ENCODE data around the gene SHC2. TPM values are rescaled to one million over a fixed set of nuclear protein-coding genes. Genes with fewer than 3 reads are reported as not detected.

SHC2 gene
- total RNA-seq, 1 experiment from 2014 or later: 6.7 TPM

GRCh38 chr19:391726-392374 is 69.0 kb downstream of the SHC2 start:
- in situ Hi-C loops (cut with HindIII; ENCODE audit: low pct_unique_long_range_greater_than_20kb, low sequenced_read_pairs): no loop called here
- POLR2A ChIA-PET: no interaction called here
- Histone ChIP-seq H3K4me3 (ENCODE audit: low read depth in 2 of 2, low read length in 2 of 2) (no peak overlapping the region), H3K4me1 (ENCODE audit: control insufficient read depth, insufficient read depth, low read length) (no peaks in the 10 kb centered on the region), H3K27ac (ENCODE audit: low read length) (no peak overlapping the region), H3K36me3 (ENCODE audit: control insufficient read depth, insufficient read depth, low read length) (no peaks in the 10 kb centered on the region), H3K27me3 (ENCODE audit: control insufficient read depth, insufficient read depth, low read length) (no peaks in the 10 kb centered on the region), H3K9me3 (ENCODE audit: control insufficient read depth, insufficient read depth, low read depth, low read length) (no peaks in the 10 kb centered on the region)
- no peak for DNase-seq (ENCODE audit: low read depth, low spot score)
- no TSS peak for BruUV-seq (replicated peaks)
- TF ChIP-seq, protein P1, sequence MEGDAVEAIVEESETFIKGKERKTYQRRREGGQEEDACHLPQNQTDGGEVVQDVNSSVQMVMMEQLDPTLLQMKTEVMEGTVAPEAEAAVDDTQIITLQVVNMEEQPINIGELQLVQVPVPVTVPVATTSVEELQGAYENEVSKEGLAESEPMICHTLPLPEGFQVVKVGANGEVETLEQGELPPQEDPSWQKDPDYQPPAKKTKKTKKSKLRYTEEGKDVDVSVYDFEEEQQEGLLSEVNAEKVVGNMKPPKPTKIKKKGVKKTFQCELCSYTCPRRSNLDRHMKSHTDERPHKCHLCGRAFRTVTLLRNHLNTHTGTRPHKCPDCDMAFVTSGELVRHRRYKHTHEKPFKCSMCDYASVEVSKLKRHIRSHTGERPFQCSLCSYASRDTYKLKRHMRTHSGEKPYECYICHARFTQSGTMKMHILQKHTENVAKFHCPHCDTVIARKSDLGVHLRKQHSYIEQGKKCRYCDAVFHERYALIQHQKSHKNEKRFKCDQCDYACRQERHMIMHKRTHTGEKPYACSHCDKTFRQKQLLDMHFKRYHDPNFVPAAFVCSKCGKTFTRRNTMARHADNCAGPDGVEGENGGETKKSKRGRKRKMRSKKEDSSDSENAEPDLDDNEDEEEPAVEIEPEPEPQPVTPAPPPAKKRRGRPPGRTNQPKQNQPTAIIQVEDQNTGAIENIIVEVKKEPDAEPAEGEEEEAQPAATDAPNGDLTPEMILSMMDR (IDR thresholded peaks at IDR 0.05): no peak
- TF ChIP-seq POLR2AphosphoS5 (IDR thresholded peaks at IDR 0.05; ENCODE audit: low read depth, low read length) (no peak), SIN3A (IDR thresholded peaks at IDR 0.05; ENCODE audit: borderline replicate concordance, insufficient read depth, low read depth, low read length) (no peak), TCF7L2 (IDR thresholded peaks at IDR 0.05; ENCODE audit: low read depth, low read length) (no peak), REST (IDR thresholded peaks at IDR 0.05; ENCODE audit: insufficient read depth in 1 of 2, low read depth in 2 of 2, low read length in 1 of 2) (no peak)
- CTCF ChIA-PET: no interaction called here
- intact Hi-C loops (cut with micrococcal nuclease; ENCODE audit: unreplicated experiment): no loop called here
- no peak for ATAC-seq

GRCh38 chr19:391207-391557 is 69.7 kb downstream of the SHC2 start:
- in situ Hi-C loops (cut with HindIII; ENCODE audit: low pct_unique_long_range_greater_than_20kb, low sequenced_read_pairs): no loop called here
- H3K27ac ChIP-seq (ENCODE audit: low read length): no peak overlapping the region
- H3K9me3 ChIP-seq (ENCODE audit: control insufficient read depth, insufficient read depth, low read depth, low read length): no peaks in the 10 kb centered on the region
- no peak for DNase-seq (ENCODE audit: low read depth, low spot score)
- no peak for TF ChIP-seq TCF7L2 (IDR thresholded peaks at IDR 0.05; ENCODE audit: low read depth, low read length)
- TF ChIP-seq, protein P1 (IDR thresholded peaks at IDR 0.05): no peak
- no peak for TF ChIP-seq POLR2AphosphoS5 (IDR thresholded peaks at IDR 0.05; ENCODE audit: low read depth, low read length)
- TF ChIP-seq SIN3A (IDR thresholded peaks at IDR 0.05; ENCODE audit: borderline replicate concordance, insufficient read depth, low read depth, low read length): no peak
- TF ChIP-seq REST (IDR thresholded peaks at IDR 0.05; ENCODE audit: insufficient read depth in 1 of 2, low read depth in 2 of 2, low read length in 1 of 2): no peak
- ChIA-PET CTCF (no interaction called here), POLR2A (no interaction called here)
- no peak for ATAC-seq
- H3K4me1 ChIP-seq (ENCODE audit: control insufficient read depth, insufficient read depth, low read length): no peaks in the 10 kb centered on the region
- H3K4me3 ChIP-seq (ENCODE audit: low read depth in 2 of 2, low read length in 2 of 2): no peak overlapping the region
- no peaks in the 10 kb centered on the region for H3K27me3 ChIP-seq (ENCODE audit: control insufficient read depth, insufficient read depth, low read length)
- BruUV-seq (replicated peaks): no TSS peak
- intact Hi-C loops (cut with micrococcal nuclease; ENCODE audit: unreplicated experiment): no loop called here
- H3K36me3 ChIP-seq (ENCODE audit: control insufficient read depth, insufficient read depth, low read length): no peaks in the 10 kb centered on the region
